HepG2 (cell line): ENCODE measurements around the gene BIK. TPM values are rescaled to one million over a fixed set of nuclear protein-coding genes. Genes with fewer than 3 reads are reported as not detected.
A peak's percentile ranks its signal among the peaks of the same experiment; 100 is the strongest.

ENCODE experiments used
- DR1 ChIP-seq: sonication (generic); formaldehyde crosslinking; IDR thresholded peaks from 2 replicates; pipeline ENCODE4 v1.8.0; 2021; ENCODE audit warnings: mild to moderate bottlenecking, missing genetic modification reagents, inconsistent platforms
- ERF ChIP-seq: IDR thresholded peaks from 2 replicates; pipeline ENCODE4 v1.6.1; 2018; ENCODE audit warnings: missing biosample characterization, missing genetic modification reagents
- GPN1 ChIP-seq: sonication (generic); formaldehyde crosslinking; IDR thresholded peaks from 2 replicates; pipeline ENCODE4 v1.5.1; 2020; ENCODE audit warnings: missing genetic modification reagents, borderline replicate concordance
- JUNB ChIP-seq: sonication (generic); formaldehyde crosslinking; IDR thresholded peaks from 2 replicates; pipeline ENCODE4 v1.8.0; 2022; ENCODE audit warnings: missing genetic modification reagents, mild to moderate bottlenecking, borderline replicate concordance
- MED13 ChIP-seq: sonication (generic); formaldehyde crosslinking; IDR thresholded peaks from 2 replicates; pipeline ENCODE4 v1.5.0; 2020; ENCODE audit warnings: missing genetic modification reagents
- MTA3 ChIP-seq: sonication (generic); formaldehyde crosslinking; IDR thresholded peaks from 2 replicates; pipeline ENCODE4 v1.4.0; 2020; ENCODE audit warnings: missing genetic modification reagents
- SRSF9 ChIP-seq: fragments of 200-400 bp; formaldehyde crosslinking; IDR thresholded peaks from 2 replicates; pipeline ENCODE4 v1.6.1; 2018; ENCODE audit warnings: borderline replicate concordance, mild to moderate bottlenecking, low read depth, low read length; ENCODE audit not compliant: insufficient read depth, poor library complexity, severe bottlenecking
- SUZ12 ChIP-seq: fragments of 150-350 bp; IDR thresholded peaks from 2 replicates; pipeline ENCODE4 v1.6.1; 2014; ENCODE audit warnings: low read depth, low read length
- ZFP36 ChIP-seq: fragments of 150-350 bp; IDR thresholded peaks from 2 replicates; pipeline ENCODE4 v1.6.1; 2018; ENCODE audit warnings: borderline replicate concordance, low read length, low read depth; ENCODE audit not compliant: partially characterized antibody
- ZKSCAN1 ChIP-seq: fragments of 150-350 bp; IDR thresholded peaks from 2 replicates; pipeline ENCODE4 v1.6.1; 2014; ENCODE audit warnings: low read length
- polyA plus RNA-seq, 8 experiments: library from polyadenylated mRNA; depleted of rRNA in 3 of 8; stranded (reverse) in 7 of 8; unstranded in 1 of 8; fragments of >200 nt; fragmentation: Illumina TruSeq in 4 of 8; extraction: Trizol in 4 of 8; gene quantifications; 2 replicates each; pipeline versions ENCODE4 v1.2.1 to v1.2.3, GENCODE V29; 2011 to 2016; ENCODE audit warnings: low read depth in 4 of 8, missing spikeins in 1 of 8, mixed read lengths in 1 of 8; ENCODE audit not compliant: insufficient read depth in 1 of 8
- total RNA-seq, 5 experiments: library from RNA; depleted of rRNA; stranded (reverse); fragments of >200 nt; fragmentation: Illumina TruSeq; extraction: Trizol; gene quantifications; 2 replicates each; pipeline ENCODE4 v1.2.3, GENCODE V29; 2016; ENCODE audit warnings: low read depth in 1 of 5
- TF ChIP-seq, protein P1 (sequence below): sonication (generic); formaldehyde crosslinking; IDR thresholded peaks from 2 replicates; pipeline ENCODE4 v1.8.0; 2022; ENCODE audit warnings: mild to moderate bottlenecking, missing genetic modification reagents, moderate library complexity
- TF ChIP-seq, protein P2 (sequence below): sonication (generic); formaldehyde crosslinking; IDR thresholded peaks from 2 replicates; pipeline ENCODE4 v1.4.0; 2020; ENCODE audit warnings: missing genetic modification reagents, mild to moderate bottlenecking, borderline replicate concordance
- TF ChIP-seq, protein P3 (sequence below), 2 experiments: fragments of 450-650 bp in 1 of 2; sonication (generic) in 1 of 2; formaldehyde crosslinking in 1 of 2; IDR thresholded peaks; 2 replicates each; pipeline versions ENCODE4 v1.6.1 to v1.8.0; 2016 to 2022; ENCODE audit warnings: antibody characterized with exemption in 1 of 2, mild to moderate bottlenecking in 1 of 2, missing genetic modification reagents in 1 of 2

Gene BIK
- total and polyA plus RNA-seq, 2 of the 13 experiments (the other 11 are each of a cell fraction or from before 2014, with no cell fraction given): 0.54 to 0.80 TPM

DNA sequence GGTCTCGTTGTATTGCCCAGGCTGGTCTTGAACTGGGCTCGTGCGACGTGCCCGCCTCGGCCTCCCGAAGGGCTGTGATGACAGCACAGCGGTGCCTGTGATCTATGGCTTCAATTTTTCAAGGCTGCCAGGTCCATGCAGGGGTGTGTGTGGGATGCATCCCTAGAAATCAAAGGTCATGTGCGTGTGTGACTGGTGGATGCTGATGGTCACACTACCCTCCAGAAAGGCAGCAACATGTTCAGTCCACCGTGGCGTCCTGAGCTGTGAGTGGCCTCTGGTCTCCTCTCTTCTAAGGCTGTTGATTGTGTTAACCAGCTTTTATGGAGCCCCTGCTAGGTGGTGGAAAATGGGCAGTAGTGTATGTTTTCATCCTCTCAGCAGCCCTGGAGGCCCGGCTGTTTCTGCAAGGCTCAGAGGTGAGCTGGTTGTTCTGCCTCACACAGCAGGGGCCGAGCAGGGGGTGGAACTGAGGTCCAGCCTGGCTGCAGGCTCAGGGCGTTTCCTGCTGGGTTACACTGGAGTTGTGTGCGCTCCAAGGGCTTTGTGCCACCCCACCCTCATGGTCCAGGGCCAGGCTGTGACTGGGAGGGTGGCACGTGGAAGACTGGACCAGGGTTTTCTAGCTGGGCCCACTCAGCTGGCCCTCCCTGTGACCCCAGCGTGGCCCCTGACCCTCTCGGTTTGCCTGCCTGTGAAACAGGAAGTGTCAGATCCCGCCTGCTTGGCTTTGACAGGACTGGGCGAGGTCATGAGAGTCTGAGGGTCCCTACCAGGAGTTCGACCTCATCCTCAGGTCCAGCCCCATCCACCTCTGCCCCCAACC, 7.7 kb downstream of the BIK start (continued):
- TF ChIP-seq, protein P1, sequence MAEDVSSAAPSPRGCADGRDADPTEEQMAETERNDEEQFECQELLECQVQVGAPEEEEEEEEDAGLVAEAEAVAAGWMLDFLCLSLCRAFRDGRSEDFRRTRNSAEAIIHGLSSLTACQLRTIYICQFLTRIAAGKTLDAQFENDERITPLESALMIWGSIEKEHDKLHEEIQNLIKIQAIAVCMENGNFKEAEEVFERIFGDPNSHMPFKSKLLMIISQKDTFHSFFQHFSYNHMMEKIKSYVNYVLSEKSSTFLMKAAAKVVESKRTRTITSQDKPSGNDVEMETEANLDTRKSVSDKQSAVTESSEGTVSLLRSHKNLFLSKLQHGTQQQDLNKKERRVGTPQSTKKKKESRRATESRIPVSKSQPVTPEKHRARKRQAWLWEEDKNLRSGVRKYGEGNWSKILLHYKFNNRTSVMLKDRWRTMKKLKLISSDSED: no peak
- TF ChIP-seq DR1: no peak
- TF ChIP-seq SRSF9: no peak
- no peak for TF ChIP-seq ERF (CRISPR knock-in tag)
- no peak for TF ChIP-seq JUNB (CRISPR knock-in tag)
- TF ChIP-seq ZKSCAN1: no peak
- TF ChIP-seq GPN1 (CRISPR knock-in tag): no peak
- TF ChIP-seq SUZ12: no peak
- TF ChIP-seq, protein P2, sequence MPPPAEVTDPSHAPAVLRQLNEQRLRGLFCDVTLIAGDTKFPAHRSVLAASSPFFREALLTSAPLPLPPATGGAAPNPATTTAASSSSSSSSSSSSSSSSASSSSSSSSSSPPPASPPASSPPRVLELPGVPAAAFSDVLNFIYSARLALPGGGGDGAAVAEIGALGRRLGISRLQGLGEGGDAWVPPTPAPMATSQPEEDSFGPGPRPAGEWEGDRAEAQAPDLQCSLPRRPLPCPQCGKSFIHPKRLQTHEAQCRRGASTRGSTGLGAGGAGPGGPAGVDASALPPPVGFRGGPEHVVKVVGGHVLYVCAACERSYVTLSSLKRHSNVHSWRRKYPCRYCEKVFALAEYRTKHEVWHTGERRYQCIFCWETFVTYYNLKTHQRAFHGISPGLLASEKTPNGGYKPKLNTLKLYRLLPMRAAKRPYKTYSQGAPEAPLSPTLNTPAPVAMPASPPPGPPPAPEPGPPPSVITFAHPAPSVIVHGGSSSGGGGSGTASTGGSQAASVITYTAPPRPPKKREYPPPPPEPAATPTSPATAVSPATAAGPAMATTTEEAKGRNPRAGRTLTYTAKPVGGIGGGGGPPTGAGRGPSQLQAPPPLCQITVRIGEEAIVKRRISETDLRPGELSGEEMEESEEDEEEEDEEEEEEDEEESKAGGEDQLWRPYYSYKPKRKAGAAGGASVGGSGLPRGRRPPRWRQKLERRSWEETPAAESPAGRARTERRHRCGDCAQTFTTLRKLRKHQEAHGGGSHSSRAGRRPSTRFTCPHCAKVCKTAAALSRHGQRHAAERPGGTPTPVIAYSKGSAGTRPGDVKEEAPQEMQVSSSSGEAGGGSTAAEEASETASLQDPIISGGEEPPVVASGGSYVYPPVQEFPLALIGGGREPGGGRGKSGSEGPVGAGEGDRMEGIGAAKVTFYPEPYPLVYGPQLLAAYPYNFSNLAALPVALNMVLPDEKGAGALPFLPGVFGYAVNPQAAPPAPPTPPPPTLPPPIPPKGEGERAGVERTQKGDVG (CRISPR knock-in tag): no peak
- TF ChIP-seq, protein P3, sequence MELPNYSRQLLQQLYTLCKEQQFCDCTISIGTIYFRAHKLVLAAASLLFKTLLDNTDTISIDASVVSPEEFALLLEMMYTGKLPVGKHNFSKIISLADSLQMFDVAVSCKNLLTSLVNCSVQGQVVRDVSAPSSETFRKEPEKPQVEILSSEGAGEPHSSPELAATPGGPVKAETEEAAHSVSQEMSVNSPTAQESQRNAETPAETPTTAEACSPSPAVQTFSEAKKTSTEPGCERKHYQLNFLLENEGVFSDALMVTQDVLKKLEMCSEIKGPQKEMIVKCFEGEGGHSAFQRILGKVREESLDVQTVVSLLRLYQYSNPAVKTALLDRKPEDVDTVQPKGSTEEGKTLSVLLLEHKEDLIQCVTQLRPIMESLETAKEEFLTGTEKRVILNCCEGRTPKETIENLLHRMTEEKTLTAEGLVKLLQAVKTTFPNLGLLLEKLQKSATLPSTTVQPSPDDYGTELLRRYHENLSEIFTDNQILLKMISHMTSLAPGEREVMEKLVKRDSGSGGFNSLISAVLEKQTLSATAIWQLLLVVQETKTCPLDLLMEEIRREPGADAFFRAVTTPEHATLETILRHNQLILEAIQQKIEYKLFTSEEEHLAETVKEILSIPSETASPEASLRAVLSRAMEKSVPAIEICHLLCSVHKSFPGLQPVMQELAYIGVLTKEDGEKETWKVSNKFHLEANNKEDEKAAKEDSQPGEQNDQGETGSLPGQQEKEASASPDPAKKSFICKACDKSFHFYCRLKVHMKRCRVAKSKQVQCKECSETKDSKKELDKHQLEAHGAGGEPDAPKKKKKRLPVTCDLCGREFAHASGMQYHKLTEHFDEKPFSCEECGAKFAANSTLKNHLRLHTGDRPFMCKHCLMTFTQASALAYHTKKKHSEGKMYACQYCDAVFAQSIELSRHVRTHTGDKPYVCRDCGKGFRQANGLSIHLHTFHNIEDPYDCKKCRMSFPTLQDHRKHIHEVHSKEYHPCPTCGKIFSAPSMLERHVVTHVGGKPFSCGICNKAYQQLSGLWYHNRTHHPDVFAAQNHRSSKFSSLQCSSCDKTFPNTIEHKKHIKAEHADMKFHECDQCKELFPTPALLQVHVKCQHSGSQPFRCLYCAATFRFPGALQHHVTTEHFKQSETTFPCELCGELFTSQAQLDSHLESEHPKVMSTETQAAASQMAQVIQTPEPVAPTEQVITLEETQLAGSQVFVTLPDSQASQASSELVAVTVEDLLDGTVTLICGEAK (IDR thresholded peaks at IDR 0.05): no peak
- TF ChIP-seq, protein P3 (CRISPR knock-in tag; IDR thresholded peaks at IDR 0.05): 0 out of 2 replicates have a peak, but pooled peaks have one; percentile 20
- no peak for TF ChIP-seq ZFP36
- TF ChIP-seq MED13 (CRISPR knock-in tag): no peak
- no peak for TF ChIP-seq MTA3
